GM21390 (cell line): ENCODE data around the gene IGF1R.

Experiments
- ATAC-seq: cut with Tn5 transposase; IDR thresholded peaks from one replicate; pipeline ENCODE4 v1.9.1; 2021; ENCODE audit not compliant: unreplicated experiment

Gene IGF1R

GRCh38 chr15:98876451-98877369, 228.4 kb downstream of the IGF1R start:
- ATAC-seq = no peak

DNA sequence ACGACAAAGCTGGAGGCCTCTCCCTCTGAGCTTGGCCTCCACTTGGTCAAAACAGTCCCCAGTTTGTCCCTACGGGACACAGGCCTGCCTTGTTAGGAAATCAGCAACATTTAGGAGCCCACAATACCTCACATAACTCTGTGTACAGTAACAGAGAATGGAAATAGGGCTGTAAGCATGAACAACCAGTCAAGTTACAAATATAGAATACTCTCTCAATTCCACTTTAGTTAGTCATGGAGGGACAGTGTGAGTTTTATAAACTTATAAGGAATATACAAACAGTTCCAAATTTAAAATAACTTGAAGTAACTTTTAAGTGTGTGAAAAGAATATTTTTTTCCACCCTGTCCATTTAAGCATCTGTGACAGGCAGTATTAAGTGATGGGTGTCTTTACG, 229.8 kb downstream of the IGF1R start:
- ATAC-seq = no peak

DNA sequence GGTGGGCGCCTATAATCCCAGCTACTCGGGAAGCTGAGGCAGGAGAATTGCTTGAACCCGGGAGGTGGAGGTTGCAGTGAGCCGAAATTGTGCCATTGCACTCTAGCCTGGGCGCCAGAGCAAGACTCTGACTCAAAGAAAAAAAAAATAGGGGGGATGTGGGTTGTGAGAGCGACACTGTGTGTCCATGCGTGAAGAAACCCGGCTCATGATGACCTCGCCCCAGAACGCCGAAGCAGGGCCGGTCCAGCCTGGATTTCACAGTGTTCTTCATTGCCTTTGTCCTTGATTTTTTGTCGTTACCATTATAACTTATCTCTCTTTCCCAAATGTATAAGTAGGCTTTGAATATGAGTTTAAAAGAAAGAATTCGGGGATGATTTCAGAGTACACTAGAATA, 230.5 kb downstream of the IGF1R start:
- ATAC-seq = no peak

GRCh38 chr15:98881526-98882520, 233.5 kb downstream of the IGF1R start:
- peak; percentile 59 for ATAC-seq

DNA sequence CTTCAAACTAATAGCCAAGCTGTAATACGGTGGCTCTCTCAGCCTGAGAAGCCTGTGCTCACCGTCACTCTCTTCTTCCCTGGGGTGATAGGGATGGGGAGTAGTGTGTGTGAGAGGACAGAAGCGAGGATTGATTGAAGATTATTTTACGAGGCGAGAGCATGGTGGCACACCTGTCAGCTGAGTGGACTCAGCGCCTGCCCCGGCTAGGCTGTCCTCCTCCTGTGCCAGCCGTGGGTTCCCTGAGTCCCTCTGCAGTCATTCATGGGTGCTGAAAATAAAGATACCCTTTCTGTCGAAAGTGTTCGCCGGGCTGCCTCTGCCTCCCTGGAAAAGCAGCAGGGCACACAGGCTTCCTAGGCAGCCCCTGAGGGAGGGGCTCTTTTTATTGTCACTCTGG, 235.1 kb downstream of the IGF1R start:
- no peak for ATAC-seq

GRCh38 chr15:98884894-98885293, 236.6 kb downstream of the IGF1R start:
- no peak for ATAC-seq

DNA sequence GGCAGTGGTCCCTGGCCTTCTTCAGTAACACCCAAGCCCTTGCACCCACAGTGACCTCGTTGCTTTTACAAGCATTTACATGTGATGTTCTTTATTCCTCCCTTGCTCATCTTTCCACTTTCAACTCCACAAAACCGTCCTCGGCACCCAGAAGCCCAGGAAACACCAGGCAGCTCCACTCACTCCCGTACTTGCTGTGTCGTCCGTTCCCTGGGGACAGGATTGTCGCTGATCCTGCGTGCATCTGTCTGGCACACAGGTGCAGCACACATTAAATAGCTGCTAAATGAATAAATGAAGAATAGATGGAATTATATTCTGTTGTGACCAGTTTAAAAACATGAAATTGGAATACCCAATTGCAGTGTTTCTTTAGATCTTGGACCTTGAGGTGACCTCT, 239.6 kb downstream of the IGF1R start:
- no peak for ATAC-seq

- ATAC-seq = peak; percentile 71
Measured at GRCh38 chr15:98888820-98889479, 240.6 kb downstream of the IGF1R start.

DNA sequence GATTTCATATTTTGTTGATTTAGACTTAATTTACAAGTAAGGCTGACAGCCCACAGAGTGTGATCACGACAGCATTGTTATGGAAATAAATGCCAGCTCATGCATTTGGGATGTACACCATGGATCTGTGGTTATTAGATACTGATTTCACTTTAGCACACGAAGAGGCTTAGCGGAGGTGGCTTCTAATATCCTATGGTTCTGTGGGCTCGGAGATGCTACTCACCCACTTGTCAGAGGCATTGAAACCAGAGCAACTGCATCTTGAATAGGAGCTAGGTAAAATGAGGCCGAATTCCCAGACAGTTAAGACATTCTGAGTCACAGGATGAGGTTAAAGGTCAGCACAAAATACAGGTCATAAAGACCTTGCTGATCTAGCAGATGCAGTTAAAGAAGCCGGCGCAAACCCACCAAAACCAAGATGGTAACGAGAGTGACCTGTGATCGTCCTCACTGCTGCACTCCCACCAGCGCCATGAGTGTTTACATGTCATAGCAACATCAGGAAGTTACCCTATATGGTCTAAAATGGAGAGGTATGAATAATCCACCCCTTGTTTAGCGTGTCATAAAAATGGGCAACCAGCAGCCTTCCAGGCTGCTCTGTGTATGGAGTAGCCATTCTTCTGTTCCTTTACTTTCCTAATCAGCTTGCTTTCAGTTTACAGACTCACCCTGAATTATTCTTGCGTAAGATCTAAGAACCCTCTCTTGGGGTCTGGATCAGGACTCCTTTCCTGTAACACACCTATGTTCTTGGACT, 241.8 kb downstream of the IGF1R start:
- no peak for ATAC-seq

- ATAC-seq = no peak
Measured at GRCh38 chr15:98891301-98891700, 243.0 kb downstream of the IGF1R start.

DNA sequence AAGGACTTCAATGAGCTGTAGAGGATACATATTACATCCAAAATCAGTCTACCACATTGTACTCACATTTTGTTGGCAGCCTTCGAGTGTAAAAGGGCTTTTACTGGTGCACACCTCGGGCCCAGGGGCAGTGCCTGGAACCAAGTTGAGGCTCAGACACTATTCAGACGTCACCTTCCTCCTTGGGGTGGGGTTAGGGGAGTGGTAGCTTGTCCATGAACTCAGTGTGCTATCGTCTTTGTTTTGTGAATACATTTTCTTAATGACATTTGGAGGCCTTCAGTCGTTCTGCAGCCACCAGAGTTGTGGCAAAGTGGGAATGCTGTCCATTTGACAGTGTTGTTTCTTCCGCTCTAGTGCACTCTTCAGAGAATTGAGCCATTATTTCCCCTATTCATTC, 245.1 kb downstream of the IGF1R start:
- ATAC-seq = no peak

- ATAC-seq = no peak
Measured at GRCh38 chr15:98894312-98894711, 246.0 kb downstream of the IGF1R start.

GRCh38 chr15:98896002-98896721, 247.8 kb downstream of the IGF1R start:
- ATAC-seq = no peak

DNA sequence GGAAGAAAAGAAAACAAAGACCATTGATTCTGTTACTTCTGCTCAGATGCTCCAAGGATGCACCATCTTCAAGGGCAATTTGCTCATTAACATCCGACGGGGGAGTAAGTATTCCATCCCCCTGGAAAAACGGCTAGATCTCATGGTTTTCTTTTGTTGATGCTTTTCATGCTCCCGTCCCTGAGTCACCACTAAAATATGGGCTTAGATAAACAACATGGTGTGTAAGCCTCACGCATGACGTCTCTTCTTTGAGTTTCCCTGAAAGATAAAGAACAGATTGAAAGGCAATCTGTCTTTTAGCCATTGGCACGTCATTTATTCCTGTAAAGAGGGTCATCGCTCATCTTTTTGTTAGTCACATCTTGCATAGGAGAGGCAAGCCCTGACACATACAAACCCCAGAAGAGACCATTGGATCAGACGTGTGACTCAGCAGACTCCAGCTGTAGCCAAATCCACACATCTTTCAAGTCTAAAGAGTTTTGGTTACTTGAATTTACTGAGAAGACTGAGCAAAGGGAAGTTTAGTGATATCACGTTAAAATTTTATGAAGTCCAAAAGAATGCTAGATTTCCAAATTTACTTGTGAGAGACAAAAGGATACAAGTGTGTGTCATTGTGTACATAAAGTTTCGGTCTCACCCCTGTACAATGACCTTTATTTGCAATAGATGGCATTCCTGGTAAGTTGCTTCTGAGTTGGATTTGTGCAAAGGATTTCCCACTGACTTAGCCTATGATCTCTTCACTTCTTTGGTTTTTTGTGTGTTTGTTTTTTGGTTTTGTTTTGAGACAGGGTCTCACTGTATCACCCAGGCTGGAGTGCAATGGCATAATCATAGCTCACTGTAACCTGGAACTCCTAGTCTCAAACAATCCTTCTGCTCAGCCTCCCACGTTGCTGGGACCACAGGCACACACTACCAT, 248.7 kb downstream of the IGF1R start:
- no peak for ATAC-seq

DNA sequence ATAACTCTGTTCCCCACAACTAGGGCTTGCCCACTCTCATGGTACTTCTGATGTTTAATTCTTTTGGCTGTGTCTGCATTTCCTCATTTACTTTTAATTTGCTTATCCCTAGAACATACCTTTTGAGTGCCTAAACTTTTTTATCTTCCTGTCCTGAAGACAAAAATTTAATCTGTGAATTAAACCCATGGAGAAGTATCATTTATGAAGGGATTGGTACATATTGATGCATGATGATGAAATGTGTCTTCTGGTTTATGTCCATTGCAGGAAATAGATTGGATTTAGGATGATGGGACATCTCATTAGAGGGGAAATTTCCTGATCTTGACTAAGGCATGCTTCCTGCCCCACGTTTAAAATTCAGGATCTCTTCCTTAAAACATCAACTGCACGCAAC, 249.8 kb downstream of the IGF1R start:
- no peak for ATAC-seq

GRCh38 chr15:98899272-98900021, 251.1 kb downstream of the IGF1R start:
- no peak for ATAC-seq

DNA sequence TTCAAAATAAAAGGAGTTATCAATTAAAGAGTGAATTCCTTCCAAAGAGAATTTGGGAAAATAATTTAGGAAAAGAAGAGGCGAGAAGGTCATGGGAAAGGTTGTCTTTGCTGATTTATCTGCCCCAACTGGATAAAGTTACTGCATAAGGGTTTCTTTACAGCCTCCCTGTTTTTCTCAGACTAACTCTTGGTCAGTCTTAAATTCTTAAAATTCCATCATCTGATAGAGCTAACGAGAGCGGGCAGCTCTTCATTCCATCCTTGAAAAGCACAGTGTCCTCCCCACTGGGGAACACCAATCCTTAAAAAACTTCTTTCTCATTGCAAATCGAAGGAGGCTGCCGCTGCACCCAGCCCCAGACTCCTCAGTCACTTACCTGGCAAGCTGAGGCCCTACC, 252.0 kb downstream of the IGF1R start:
- no peak for ATAC-seq
